Stimulated activated CD8-positive, alpha-beta memory T cell treated with anti-CD3 and anti-CD28 coated beads, Interleukin-4, amount 100 ng/mL, for 24 hours (primary cell): ENCODE data around the gene KLRC1.
"Not testable (repeated sequence)": the region's sequence is repeated elsewhere in the genome, so short reads cannot be mapped to it uniquely, and the experiment has no call there.

ENCODE experiments used
- DNase-seq: peaks from one replicate; pipeline ENCODE4 v3.0.0-alpha.2; 2020; ENCODE audit warnings: low read depth

The KLRC1 gene

DNA sequence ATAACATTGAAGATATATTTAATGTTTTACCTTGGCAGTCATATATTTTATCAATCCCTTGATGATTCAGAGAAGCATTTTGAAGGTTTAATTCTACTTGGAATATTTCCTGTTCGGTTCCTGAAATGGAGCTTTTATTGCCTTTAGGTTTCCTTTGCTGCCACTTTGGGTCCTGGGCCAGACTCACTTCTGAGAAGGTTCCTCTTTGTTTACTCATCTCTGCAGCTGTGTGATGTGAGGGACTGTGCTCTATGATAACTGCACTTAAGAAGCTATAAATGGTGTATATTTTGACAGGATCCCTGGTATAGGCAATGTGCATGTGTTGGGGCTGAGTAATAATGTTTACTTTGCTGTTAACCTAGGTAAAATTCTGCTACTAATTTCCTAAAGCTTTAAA lies 32.8 kb downstream of the KLRC1 start, which contains the start of gene KLRC3:
TSS of gene KLRC3 (minus strand) at position 262 of the 400 bp plus-strand sequence. CDS start at position 217, 45 bp downstream.
- DNase-seq: not testable (repeated sequence)

DNA sequence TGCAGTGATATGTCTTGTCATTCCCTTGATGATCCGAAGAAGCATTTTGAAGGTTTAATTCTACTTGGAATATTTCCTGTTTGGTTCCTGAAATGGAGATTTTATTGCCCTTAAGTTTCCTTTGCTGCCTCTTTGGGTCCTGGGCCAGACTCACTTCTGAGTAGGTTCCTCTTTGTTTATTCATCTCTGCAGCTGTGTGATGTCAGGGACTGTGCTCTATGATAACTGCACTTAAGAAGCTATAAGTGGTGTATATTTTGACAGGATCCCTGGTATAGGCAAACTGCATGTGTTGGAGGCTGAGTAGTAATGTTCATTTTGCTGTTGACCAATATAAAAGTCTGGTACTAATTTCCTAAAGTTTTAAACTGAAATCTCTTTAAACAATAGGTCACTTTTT lies 43.8 kb downstream of the KLRC1 start, which contains the start of gene KLRC4:
TSS of gene KLRC4 (minus strand) at position 366 of the 400 bp plus-strand sequence. CDS start at position 184, 182 bp downstream.
- no peak for DNase-seq

DNA sequence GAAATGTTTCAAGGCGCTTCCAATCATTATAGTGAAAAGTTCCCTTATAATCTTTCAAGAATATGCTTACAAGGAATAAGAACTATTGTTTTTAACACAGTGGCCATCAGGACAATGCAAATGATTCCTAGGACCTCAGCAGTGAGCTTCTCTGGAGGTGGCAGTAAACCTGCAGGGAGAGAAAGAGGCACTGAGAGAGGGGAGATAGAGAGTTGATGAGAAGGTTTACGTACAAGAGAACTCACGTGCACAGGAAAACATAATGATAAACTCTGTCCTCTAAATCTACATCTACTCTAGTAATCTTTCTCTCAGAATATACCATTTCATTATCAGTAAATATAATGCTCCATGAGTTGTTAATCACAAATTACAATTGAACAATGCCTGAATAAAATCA lies 44.3 kb downstream of the KLRC1 start:
- DNase-seq: no peak

DNA sequence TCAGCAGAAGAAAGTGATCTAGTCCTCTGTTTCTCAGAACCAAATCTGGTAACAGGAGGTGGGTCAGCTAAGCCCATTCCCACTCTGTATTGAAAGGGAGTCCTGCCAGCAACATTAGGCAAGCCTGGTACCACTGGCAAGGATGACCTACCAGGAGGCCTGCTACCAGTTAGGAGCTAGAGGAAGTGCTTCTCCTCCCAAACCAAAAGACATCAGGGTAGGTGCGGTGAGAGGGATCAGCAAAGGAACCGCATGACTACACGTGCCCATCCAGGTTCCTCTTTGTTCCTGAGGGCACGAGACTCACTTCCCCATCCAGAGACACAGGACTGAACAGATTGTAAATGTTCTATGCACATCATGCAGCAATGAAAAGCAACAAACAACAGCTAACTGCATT lies 46.5 kb downstream of the KLRC1 start:
- no peak for DNase-seq

DNA sequence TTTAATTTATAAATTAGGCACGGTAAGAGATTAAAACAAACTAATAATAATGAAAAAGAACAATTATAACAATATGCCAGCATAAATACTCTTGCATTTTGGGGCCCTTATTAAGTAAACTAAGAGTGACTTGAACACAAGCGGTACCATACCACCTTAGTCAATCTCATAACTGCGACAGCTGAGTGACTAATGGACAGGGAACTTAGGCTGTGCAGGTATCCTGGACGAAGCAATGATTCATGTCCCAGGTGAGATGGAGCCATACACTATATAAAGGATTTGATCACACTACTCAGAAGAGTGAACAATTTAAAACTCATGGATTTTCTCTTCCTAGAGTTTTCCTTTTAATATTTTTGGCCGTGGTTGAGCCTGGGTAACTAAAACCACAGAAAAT lies 47.9 kb downstream of the KLRC1 start:
- no peak for DNase-seq

DNA sequence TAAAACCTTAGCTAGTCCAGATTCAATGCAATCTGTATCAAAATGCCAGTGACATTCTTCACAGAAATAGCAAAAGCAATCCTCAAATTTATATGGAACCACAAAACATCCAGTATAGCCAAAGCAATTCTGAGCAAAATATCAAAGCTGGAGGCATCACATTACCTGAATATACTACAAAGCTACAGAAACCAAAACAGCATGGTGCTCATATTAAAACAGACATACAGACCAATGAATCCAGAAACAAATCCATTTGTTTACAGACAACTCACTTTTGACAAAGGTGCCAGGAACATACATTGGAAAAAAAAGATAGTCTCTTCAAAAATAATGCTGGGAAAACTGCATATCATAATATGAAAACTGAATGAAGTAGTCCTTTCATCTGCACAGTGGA lies 48.4 kb downstream of the KLRC1 start:
- DNase-seq: no peak

DNA sequence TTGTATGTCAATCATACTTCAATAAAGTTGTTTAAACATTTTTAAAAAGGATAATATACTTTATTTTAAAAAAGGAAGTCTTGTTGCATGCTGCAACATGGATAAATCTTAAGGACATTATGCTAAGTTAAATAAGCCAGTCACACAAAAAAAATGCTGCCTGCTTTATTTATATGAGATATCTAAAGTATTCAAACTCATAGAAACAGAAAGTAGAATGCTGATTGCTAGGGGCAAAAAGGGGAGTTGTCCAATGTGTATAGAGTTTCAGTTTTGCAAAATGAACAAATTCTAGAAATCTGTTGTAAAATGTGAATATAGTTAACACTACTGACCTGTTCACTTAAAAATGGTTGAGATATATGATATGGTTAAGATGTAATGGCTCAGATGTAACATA lies 52.3 kb downstream of the KLRC1 start:
- DNase-seq: no peak

DNA sequence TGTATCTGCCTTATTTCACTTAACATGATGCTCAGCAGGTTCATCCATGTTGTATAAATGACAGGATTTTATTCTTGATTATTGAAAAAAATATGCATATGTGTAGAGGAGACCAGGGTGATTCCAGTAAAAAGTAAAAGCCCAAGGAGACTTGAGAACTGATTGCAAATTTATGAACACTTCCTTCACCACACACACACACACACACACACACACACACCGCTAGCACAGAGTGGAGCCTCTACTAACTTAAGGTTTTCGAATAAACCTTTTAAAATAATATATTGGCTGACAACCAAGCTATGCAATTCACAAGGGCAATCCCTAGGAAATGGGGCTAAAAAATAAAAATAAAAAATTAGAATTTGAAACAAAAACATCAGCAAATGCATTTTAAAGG lies 55.0 kb downstream of the KLRC1 start:
- no peak for DNase-seq

DNA sequence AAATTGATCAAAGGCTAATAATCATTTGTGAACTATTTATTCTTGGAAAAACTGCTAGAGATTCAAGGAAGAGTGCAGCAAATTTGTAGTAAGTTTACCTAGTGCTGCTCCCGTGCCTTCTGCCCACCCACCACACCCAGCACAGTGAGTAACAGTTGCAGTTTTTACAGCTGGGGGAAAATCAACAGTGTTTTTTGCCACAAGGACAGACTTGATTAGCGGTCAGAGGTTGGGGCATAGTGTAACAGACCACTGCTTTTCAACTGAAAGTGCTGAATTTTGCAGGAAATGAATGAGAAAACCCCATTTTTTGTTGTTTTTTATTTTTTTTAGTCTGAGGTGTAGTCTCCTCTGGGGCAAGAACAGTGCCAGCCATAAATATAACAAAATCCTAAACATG lies 55.9 kb downstream of the KLRC1 start:
- DNase-seq: no peak

DNA sequence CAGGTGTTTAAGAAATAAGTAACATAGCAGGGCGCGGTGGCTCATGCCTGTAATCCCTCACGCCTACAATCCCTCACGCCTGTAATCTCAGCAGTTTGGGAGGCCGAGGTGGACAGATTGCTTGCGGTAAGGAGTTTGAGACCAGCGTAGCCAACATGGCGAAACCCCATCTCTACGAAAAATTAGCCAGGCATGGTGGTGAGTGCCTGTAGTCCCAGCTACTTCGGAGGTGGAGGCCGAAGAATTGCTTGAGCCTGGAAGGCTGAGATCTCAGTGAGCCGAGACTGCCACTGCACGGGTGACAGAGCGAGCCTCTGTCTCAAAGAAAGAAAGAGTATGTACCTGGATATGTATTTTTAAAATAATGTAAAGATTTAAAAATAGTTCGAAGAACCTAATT lies 57.0 kb downstream of the KLRC1 start:
- DNase-seq: not testable (repeated sequence)
